GM21423 (cell line): Measurements from ENCODE around the gene CEP83.
"Not testable (repeated sequence)": the region's sequence is repeated elsewhere in the genome, so short reads cannot be mapped to it uniquely, and the experiment has no call there.

Experiments used
- ATAC-seq: cut with Tn5 transposase; IDR thresholded peaks from one replicate; pipeline ENCODE4 v1.9.1; 2021; ENCODE audit warnings: mild to moderate bottlenecking, moderate library complexity; ENCODE audit not compliant: unreplicated experiment

CEP83 gene

DNA sequence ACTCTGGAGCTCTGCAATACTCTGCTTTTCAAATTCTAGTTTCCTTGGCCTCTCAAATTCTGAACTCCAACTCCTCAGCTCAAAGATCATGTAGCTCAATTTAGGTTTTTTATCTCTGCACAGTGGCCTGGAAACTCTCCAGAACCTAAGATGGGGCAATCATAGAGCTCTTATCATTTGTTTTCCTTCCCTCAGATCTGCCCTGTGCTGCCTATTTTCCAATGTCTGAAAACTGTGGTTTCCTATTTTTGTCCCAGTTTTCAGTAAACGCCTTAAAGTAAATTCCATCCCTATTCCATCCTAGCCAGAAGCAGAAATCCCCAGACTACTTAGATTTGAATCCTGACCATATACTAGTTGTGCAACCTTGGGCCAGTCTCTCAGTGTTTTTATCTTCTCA lies 73.2 kb downstream of the CEP83 start:
- no peak for ATAC-seq

DNA sequence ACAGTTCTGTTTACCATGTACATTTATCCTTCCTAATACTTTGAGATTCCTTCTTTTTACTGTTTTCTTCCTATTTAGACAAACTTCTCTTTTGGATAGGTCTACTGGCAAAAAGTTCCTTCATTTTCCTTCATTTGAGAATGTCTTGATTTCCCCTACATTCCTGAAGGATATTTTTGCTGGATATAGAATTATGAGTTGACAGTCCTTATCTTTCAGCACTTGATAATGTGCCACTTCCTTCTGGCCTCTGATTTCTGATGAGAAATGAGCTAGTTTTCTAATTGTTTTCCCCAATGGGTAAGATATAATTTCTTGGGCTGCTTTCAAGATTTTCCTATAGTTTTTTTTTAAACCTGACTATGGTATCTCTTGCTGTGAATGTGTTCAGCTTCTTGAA lies 75.6 kb downstream of the CEP83 start:
- no peak for ATAC-seq

DNA sequence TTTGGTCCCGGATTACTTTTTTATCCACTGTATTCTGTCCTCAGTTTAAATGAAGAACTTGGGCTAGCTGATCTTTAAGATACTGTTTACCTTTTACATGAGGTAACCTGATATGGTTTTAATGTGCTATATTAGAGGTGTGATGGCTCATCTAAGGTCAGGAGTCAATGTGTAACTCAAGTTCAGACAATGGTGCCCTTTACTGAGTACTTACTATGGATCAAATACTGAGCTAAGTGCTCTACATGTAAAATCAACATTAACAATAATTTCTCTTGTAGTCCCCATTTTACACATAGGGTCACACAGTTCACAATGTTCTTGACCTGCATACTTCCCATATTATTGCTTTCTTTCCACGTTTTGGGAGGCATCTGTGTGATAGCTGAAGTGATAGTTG lies 79.2 kb downstream of the CEP83 start:
- ATAC-seq = no peak

DNA sequence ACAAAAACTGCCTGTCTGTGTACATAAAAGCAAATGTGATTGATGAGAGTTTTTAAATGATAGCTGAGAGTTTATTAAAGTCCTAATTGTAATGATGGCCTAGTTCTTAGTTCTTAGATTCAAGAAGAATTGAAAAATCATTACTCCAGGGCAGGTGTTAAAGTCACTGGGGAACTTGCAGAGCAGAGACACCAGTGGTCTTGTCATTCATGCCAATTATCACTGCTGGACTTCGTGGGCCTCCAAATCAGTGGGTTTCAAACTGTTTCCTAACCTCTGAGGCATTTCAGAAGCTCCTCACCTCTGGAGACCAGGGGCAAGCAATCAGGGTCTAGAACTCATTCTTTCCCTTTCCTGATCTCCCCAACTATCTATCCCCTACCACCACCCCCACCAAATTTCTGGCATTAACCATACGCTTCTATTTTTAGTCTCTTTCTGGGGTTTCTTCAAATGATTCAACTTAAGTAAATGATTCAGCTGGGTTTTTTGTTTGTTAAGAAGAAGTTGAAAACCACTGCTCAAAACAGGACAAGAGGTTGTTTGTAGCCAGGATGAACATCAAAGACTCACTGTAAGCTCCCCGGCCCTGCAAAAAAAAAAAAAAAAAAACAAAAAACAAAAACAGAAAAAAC lies 80.1 kb downstream of the CEP83 start:
- no peak for ATAC-seq

DNA sequence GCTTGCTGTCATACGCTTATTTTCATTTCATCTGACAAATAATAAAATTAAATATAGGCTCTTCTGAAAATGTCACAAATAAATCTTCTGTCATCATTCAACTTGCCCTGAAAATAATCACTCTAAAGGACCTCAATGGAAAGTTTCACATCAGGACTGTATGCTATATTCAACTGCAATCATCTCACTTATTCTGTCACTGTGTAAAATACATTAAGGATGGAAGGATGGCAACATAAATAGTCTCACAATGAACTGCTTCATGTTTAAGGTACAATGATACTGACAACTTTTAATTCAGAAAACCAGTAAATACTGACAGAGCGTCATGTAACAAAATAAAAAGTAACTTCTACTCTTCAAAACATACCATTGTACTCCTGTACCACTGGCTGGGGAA lies 82.1 kb downstream of the CEP83 start:
- ATAC-seq = no peak

DNA sequence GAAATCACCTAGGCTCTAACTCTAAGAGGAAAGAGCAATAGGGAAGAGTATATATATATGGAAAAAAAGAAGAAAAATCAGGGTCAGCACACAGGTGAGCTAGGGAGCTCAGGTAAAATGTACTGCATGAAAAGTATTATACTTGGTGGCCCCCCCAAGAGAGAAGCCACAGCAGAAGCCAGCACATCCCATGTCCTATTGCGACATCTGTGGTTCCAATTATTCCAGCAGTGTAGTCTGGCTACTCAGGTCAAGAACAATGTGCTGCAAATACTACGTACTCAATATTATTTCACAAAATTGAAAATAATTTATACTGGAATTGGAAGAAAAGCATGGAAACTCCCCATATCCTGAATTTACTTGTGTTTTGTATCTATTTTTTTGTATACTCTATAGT lies 85.5 kb downstream of the CEP83 start:
- no peak for ATAC-seq

DNA sequence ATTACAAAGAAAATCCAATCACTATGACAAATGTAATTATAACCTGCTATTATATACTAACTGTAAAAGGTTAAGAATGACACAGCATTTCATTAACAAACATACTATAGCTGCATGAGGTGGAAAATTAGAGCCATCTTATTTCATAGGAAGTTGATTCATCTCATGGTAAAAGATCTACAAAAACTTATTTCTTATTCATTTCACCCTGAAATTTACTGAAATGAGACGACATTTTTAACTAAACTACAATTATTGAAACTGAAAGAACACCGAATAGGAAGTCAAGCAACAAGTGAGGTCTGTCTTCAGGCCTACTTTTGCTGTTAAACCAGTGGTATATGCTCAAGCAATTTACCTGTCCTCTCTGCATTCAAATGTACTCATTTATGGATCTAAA lies 87.2 kb downstream of the CEP83 start:
- ATAC-seq = peak; percentile 63

DNA sequence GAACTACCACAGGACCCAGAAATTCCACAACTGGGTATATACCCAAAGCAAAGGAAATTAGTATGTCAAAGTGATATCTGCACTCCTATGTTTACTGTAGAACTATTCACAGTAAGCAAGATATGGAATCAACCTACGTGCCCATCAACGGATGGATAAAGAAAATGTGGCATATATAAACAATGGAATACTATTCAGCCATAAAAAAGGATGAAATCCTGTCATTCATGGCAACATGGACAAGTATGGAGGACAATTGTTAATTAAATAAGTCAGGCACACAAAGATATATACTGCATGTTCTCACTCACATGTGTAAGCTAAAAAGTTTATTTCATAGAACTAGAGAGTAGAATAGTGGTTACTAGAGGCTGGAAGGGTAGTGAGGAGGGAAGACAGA lies 97.0 kb downstream of the CEP83 start:
- ATAC-seq = no peak

DNA sequence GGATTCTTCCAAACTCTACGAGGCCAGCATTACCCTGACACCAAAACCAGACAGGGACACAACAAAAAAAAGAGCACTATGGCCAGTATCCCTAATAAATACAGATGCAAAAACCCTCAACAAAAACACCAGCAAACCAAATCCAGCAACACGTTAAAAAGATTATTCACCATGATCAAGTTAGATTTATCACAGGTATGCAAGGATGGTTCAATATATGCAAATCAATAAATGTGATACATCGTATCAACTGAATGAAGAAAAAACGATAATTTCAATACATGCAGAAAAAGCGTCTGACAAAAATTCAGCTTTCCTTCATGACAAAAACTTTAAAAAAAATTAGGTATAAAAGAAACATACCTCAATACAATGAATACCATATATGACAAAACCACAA lies 99.9 kb downstream of the CEP83 start:
- ATAC-seq = no peak

DNA sequence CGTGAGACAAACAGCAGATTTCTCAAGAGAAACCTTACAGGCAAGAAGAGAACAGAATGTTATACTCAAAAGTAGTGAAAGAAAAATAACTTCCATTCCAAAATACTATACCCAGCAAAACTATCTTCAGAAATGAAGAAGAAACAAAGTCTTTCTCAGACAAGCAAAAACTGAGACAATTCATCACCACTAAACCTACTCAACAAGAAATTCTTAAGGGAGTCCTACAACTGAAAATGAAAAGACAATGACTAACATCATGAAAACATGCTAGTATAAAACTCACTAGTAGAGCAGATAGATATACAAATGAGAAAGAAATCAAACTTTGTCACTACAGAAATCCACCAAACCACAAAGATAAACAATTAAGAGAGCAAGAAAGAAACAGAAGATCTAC lies 106.5 kb downstream of the CEP83 start:
- ATAC-seq = no peak

DNA sequence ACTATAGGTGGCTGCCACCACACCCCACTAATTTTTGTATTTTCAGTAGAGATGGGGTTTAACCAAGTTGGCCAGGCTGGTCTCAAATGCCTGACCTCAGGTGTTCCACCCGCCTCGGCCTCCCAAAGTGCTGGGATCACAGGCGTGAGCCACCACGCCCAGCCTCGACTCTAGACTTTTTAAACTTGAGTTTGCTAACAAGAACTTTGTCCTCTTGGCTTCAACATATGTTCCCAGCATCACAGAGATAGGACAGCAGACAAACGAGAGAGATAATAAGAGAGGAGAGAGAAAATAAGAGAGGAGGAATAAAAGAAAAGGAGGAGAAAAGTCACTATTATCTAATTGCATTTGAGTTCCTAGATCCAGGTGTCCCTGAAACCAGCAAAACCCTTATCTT lies 119.1 kb downstream of the CEP83 start:
- ATAC-seq = no peak

DNA sequence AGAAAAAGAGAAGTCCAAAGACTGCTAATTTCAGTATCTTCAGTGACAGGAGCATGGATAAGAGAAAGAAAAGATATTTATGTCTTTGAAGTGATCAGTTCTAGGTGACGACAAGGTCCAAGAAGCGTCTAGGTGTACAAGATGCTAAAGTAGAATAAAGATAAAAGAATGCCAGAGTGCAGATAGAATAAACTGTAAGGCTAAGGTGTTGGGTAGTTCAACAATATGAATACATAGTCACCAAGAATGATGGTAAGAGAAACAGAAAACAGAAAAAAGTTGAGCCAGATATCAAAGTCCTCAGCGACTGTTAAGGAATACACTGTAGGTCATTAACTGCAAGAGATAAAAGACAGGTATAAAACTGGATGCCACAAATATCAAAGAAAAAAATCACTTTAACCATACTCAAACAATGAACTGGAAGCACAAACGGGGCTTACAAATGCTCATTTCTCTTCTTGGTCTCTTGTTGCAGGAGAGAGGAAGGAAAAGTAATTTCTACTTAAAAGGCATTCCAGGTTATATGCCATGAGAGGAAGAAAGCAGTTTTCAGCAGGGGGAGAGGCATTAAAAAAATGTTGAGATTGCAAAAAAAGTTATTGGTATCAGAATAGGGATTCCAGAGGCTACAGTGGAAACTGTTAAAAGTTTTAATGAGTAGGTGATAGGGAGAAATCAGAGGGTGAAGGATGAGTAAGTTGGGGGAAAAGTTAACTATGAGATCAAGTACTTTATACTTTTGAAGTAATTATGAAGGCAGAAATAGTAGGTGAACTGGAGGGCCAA lies 121.5 kb downstream of the CEP83 start:
- no peak for ATAC-seq

DNA sequence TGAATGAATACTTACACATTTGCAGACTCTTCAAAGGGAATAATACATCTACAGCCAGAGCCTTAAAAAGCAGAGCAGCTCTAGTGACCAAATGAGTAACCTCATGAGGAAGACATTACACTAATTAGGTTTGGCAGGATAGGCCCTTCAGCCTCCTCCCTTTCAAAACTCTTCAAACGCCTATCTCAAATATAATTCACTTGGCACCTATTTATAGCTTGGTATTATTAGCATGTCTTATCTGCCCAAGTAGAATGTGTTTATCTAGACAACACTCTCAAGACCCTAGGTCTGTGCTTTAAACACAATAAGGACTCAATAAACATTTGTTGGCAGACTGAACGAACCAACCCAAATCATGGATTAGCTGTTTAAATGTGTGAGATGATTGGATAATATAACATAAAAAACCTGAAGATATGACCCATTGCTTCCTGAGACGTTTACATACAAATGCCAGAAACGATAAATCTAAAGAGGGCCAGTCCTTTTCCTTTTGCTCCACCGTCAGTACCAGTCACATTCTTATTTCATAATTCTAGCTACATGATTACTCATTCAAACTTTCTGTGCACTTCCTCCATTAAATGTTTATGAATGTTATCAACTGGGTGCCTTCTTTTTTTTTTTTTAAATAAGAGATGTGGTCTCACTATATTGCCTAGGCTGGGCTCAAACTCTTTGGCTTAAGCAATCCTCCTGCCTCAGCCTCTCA lies 123.3 kb downstream of the CEP83 start:
- no peak for ATAC-seq

DNA sequence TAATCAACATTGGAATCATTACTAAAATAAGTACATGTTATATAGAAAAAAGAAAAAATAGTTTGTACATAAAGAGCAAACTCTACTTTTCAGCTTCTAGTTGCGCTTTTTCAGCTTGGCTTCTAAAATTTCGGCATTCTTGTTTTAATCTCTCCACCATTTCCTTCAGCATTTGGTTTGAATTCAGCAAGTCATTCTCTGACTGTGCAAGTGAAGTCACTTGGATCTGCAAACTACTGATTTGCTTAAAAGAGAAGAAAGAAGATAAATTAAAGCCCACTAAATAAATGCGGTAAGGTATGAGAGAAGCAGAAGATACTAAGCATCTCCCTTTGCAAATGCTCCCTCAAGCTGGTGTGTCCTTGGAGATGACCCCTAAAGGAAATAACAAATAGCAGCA lies 126.3 kb downstream of the CEP83 start:
- ATAC-seq = no peak

DNA sequence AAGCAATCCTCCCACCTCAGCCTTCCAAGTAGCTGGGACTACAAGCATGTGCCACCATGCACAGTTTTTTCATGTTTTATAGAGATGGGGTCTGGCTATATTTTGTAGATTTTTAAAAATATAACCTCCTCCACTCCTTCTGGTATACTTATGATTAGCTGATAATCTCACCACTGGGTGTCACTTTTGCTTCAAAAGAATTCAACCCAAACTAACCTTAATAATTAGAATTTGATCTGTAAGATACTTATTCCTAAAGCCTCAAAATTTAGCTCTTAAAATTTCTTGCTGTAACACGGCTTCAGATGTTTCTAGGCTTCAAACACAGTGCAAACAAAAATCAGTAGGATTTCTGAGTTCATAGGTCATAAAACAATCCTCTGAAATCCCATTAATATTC lies 130.3 kb downstream of the CEP83 start:
- ATAC-seq = no peak

DNA sequence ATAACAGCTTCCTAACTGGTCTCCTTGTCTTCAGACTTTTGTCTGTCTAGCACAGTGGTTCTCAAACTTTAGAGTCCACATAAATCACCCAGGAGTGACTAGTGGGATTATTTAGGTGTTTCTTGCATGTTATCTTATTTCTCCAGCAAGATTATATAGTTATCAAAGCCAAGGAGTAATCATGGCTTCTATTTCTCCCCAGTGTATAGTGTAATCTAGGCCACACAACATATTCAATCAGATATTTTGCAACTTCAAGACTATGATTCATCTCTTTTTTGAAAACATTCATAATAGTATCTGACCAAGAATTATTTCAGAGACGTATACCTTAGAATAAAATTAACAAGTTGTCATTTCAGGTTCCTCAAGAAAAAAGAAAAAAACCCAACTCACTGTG lies 131.9 kb downstream of the CEP83 start:
- ATAC-seq = no peak

DNA sequence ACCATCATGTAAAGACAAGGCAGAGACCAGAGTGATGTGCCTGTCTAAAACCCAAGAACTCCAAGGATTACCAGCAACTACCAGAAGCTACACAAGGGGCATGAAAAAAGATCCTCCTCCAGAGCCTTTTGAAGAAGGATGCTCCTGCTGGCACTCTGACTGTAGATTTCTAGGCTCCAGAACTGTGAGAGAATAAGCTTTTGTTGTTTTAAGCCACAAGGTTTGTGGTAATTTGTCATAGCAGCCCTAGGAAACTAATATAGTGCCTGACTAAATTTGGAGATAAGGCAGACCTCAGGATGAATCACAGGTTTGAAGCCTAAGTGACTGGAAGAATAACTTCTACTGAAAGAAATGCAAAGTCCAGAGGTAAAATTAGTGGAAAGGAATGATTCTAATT lies 132.9 kb downstream of the CEP83 start:
- no peak for ATAC-seq

DNA sequence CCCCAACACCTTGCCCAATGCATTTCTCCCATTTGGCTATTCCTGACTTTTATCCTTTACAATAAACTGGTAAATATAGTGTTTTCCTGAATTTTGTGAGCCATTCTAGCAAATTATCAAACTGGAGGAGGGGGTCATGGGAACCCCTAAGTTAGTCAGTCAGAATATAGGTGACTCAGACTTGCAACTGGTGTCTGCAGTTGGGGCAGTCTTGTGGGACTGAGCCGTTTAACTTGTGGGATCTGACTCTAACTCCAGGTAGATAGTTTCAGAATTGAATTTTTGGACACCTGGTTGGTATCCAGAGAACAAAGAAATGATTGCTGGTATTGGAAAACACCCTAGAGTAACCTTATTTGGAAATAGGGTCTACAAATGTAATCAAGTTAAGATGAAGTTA lies 133.4 kb downstream of the CEP83 start:
- no peak for ATAC-seq

DNA sequence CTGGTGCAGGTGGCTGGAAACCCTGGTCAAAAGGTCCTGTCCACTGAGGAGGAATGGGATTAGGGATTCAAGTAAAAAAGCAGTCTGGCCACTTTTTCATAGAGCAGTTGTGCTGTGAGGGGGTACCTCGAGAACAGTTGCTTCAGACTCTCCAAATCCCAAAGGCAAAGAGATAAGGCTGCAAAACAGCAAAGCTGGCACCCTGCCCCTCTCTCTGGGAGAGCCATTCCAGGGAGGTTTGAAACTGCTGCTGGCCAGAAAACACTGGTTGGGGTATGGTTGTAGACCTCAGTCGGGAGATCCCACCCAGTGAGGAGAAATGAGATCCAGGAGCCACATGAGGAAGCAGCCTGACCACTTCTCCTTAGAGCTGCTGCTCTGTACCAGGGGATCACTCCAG lies 137.3 kb downstream of the CEP83 start:
- ATAC-seq = no peak

DNA sequence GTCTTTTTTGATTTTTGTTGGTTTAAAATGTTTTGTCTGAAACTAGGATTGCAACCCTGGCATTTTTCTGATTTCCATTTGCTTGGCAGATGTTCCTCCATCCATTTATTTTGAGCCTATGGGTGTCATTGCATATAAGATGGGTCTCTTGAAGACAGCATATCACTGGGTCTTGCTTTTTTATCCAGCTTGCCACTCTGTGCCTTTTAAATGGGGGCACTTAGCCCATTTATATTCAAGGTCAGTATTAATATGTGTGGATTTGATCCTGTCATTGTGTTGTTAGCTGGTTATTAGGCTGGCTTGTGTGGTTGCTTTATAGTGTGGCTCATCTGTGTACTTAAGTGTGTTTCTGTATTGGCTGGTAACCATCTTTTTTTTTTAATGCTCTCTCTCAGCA lies 139.6 kb downstream of the CEP83 start:
- ATAC-seq = no peak

DNA sequence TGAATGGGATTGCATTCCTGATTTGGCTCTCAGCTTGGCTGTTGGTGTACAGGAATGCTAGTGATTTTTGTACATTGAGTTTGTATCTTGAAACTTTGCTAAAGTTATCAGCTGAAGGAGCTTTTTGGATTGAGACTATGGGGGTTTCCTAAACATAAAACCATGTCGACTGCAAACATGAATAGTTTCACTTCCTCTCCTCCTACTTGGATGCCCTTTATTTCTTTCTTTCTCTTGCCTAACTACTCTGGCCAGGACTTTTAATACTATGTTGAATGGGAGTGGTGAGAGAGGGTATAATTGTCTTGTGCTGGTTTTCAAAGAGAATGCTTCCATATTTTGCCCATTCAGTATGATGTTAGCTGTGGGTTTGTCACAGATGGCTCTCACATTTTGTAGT lies 141.5 kb downstream of the CEP83 start:
- peak; percentile 65 for ATAC-seq

DNA sequence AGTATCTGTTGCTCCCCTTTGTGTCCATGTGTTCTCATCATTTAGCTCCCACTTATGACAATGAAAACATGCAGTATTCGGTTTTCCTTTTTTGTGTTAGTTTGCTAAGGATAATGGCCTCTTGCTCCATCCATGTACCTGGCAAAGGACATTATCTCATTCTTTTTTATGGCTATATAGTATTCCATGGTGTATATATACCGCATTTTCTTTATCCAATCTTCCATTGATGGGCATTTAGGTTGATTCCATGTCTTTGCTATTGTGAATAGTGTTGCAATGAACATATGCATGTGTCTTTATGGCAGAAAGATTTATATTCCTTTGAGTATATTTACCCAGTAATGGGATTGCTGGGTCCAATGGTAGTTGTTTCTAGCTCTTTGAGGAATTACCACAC lies 143.1 kb downstream of the CEP83 start:
- not testable (repeated sequence) for ATAC-seq
